Calu3 (cell line): ENCODE results near the gene CAMK1D. TPM values are rescaled to one million over a fixed set of nuclear protein-coding genes. Genes with fewer than 3 reads are reported as not detected.
"Not testable (repeated sequence)": the region's sequence is repeated elsewhere in the genome, so short reads cannot be mapped to it uniquely, and the experiment has no call there.

Source experiments
- BruUV-seq: library from RNA; stranded (reverse); fragments of 400-500 nt; replicated peaks from 2 replicates; lab custom pipeline; 2021; lab: Mats Ljungman, UMichigan
- CTCF ChIA-PET: fragments of 300-600 bp; sonication (Branson Sonifier 250); formaldehyde crosslinking; loops from one replicate; lab custom pipeline; 2022; ENCODE audit warnings: antibody characterized with exemption; lab: Charles Lee
- DNase-seq: peaks from one replicate; pipeline ENCODE4 v3.0.0; 2022
- H3K27ac Mint-ChIP-seq: one replicate; pipeline ENCODE4 v1.8.0; 2022; ENCODE audit warnings: mixed read lengths; ENCODE audit not compliant: unreplicated experiment
- H3K27me3 Mint-ChIP-seq: one replicate; pipeline ENCODE4 v1.8.0; 2022; ENCODE audit warnings: mixed read lengths; ENCODE audit not compliant: unreplicated experiment
- H3K36me3 Mint-ChIP-seq: one replicate; pipeline ENCODE4 v1.8.0; 2022; ENCODE audit warnings: mild to moderate bottlenecking, moderate library complexity, mixed read lengths; ENCODE audit not compliant: insufficient read depth, unreplicated experiment
- H3K4me1 Mint-ChIP-seq: one replicate; pipeline ENCODE4 v1.8.0; 2022; ENCODE audit warnings: mild to moderate bottlenecking, low read depth, mixed read lengths; ENCODE audit not compliant: unreplicated experiment
- H3K4me3 Mint-ChIP-seq: one replicate; pipeline ENCODE4 v1.8.0; 2022; ENCODE audit warnings: mild to moderate bottlenecking, low read depth, moderate library complexity, mixed read lengths; ENCODE audit not compliant: unreplicated experiment
- H3K9me3 Mint-ChIP-seq: one replicate; pipeline ENCODE4 v1.8.0; 2022; ENCODE audit warnings: low read depth, mixed read lengths; ENCODE audit not compliant: unreplicated experiment
- intact Hi-C: fragments of 100-400 bp; cut with micrococcal nuclease; formaldehyde crosslinking; loops from one replicate; pipeline ENCODE4 v1.10.0; 2022; ENCODE audit not compliant: unreplicated experiment
- total RNA-seq: library from RNA; stranded (reverse); gene quantifications from 2 replicates; pipeline ENCODE4 v1.2.3, GENCODE V29; 2022
- TF ChIP-seq, protein P1 (sequence below): fragments of 200-600 bp; IDR thresholded peaks from one replicate; pipeline ENCODE4 v1.8.0; 2022; ENCODE audit warnings: antibody characterized with exemption; ENCODE audit not compliant: unreplicated experiment

Gene CAMK1D
- total RNA-seq, 1 experiment from 2014 or later: 2.6 TPM

DNA sequence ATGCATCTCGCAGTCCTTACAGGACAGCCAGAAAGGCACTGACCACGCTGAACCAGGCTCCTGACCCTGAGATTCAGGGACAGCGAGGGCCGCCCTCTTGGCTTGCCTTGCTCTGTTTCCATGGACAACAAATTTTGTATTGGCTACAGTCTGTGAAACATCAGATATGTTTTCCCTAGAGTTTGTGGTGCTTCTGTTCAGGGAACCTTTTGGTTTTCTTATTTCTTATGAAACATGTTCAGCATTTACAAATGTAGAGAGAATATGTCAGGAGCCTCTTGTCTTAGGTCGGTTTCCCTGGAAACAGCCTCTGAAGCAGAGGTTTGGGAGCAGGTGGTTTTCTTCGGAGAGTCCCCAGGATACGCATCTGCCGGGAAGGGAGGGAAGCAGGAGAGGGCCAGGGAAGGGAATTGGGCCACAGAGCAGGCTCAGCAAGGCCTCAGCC lies 392.0 kb downstream of the CAMK1D start:
- intact Hi-C loops: no loop called here
- Mint-ChIP-seq H3K27me3 (peaks cover 71% of the 10 kb centered on the region), H3K4me1 (no peaks in the 10 kb centered on the region), H3K9me3 (no peaks in the 10 kb centered on the region), H3K27ac (no peak overlapping the region), H3K4me3 (no peak overlapping the region), H3K36me3 (no peaks in the 10 kb centered on the region)
- CTCF ChIA-PET: no interaction called here
- TF ChIP-seq, protein P1, sequence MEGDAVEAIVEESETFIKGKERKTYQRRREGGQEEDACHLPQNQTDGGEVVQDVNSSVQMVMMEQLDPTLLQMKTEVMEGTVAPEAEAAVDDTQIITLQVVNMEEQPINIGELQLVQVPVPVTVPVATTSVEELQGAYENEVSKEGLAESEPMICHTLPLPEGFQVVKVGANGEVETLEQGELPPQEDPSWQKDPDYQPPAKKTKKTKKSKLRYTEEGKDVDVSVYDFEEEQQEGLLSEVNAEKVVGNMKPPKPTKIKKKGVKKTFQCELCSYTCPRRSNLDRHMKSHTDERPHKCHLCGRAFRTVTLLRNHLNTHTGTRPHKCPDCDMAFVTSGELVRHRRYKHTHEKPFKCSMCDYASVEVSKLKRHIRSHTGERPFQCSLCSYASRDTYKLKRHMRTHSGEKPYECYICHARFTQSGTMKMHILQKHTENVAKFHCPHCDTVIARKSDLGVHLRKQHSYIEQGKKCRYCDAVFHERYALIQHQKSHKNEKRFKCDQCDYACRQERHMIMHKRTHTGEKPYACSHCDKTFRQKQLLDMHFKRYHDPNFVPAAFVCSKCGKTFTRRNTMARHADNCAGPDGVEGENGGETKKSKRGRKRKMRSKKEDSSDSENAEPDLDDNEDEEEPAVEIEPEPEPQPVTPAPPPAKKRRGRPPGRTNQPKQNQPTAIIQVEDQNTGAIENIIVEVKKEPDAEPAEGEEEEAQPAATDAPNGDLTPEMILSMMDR: no peak
- BruUV-seq: no TSS peak
- DNase-seq: no peak

DNA sequence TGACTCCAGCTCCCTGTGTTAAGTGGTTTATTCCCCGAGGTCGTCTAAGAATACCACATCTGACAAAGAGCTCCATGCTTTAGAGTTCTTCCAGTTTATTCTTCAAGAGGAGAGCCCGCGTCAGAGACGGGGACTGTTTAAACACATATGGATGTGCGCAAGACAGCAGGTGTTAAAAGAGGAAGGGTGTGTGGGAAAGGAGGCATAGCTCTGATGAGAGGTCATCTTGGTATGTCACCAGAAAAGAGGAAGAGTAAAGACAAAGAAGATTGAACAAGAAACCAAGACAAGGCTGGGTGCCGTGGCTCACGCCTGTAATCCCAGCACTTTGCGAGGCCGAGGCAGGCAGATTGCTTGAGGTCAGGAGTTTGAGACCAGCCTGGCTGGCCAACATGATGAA lies 393.4 kb downstream of the CAMK1D start:
- no peaks in the 10 kb centered on the region for H3K9me3 Mint-ChIP-seq
- CTCF ChIA-PET: no interaction called here
- H3K27ac Mint-ChIP-seq: no peak overlapping the region
- no peak overlapping the region for H3K4me3 Mint-ChIP-seq
- intact Hi-C loops: no loop called here
- TF ChIP-seq, protein P1: no peak
- no peaks in the 10 kb centered on the region for H3K36me3 Mint-ChIP-seq
- peaks cover 71% of the 10 kb centered on the region for H3K27me3 Mint-ChIP-seq
- no peaks in the 10 kb centered on the region for H3K4me1 Mint-ChIP-seq
- no peak for DNase-seq
- BruUV-seq: no TSS peak

DNA sequence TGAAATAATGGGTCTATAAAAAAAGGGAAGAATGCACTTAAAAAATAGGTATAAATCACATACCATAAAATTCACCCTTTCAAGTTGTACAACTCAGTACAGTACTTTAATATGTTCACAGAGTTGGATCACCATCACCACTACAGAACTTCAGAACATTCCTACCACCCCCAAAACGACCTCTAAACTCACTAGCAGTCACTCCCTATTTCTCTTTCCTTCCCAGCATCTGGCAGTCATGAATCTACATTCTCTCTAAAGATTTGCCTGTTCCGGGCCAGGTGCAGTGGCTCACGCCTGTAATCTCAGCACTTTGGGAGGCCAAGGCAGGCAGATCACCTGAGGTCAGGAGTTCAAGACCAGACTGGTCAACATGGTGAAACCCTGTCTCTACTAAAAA lies 394.1 kb downstream of the CAMK1D start:
- H3K4me3 Mint-ChIP-seq, DNase-seq, BruUV-seq, intact Hi-C loops, H3K4me1 Mint-ChIP-seq, H3K9me3 Mint-ChIP-seq, H3K27ac Mint-ChIP-seq, H3K36me3 Mint-ChIP-seq, CTCF ChIA-PET: not testable (repeated sequence)
- peaks cover 75% of the 10 kb centered on the region for H3K27me3 Mint-ChIP-seq

DNA sequence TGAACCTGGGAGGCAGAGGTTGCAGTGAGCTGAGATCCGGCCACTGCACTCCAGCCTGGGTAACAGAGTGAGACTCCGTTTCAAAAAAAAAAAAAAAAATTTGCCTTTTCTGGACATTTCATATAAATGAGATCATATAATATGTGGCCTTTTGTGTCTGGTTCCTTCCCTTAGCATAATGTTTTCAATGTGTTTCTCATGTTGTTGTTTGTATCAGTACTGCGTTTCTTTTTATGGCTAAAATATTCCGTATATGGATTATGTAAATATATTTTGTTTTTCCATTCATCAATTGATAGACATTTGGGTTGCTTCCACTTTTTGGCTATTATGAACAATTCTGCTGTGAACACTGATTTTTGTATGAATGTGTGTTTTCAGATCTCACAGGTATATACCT lies 394.6 kb downstream of the CAMK1D start:
- BruUV-seq: no TSS peak
- intact Hi-C loops: no loop called here
- DNase-seq: no peak
- Mint-ChIP-seq H3K36me3 (no peaks in the 10 kb centered on the region), H3K4me3 (no peak overlapping the region), H3K27me3 (peaks cover 79% of the 10 kb centered on the region), H3K27ac (no peak overlapping the region), H3K4me1 (no peaks in the 10 kb centered on the region), H3K9me3 (no peaks in the 10 kb centered on the region)
- TF ChIP-seq, protein P1: no peak
- CTCF ChIA-PET: no interaction called here

DNA sequence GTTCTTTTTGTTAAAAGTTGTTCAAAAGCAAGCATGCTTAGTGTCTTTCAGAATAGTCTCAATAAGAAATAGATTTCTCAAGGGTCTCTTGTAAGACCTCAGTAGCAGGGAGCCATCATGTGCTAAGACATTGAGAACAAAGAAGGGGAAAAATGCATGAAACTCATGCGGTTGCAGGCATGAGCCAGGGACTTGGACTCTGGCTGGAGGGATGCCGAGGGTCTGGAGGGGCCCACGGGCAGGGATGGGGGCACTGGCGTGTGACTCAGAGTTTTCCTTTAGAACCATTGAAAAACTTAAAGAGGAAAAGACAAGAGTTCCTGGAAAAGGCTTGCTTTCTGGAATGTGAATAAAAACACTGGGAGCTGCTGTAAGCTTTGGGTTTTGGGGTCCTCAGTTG lies 398.8 kb downstream of the CAMK1D start:
- Mint-ChIP-seq H3K27ac (no peak overlapping the region), H3K9me3 (no peaks in the 10 kb centered on the region), H3K4me1 (peaks cover 17% of the 10 kb centered on the region), H3K36me3 (peaks cover 9% of the 10 kb centered on the region), H3K4me3 (no peak overlapping the region), H3K27me3 (peaks cover 76% of the 10 kb centered on the region)
- CTCF ChIA-PET: no interaction called here
- BruUV-seq: no TSS peak
- no peak for DNase-seq
- intact Hi-C loops: no loop called here
- TF ChIP-seq, protein P1: no peak
